GM12872 (cell line): ENCODE measurements around the gene MKRN2.

ENCODE experiments used
- CTCF ChIP-seq: IDR thresholded peaks from 3 replicates; pipeline ENCODE4 v1.5.1; 2011; ENCODE audit warnings: low read depth, mild to moderate bottlenecking, low read length, moderate library complexity; ENCODE audit not compliant: insufficient read depth

The MKRN2 gene

GRCh38 chr3:12590096-12590495, 33.2 kb downstream of the MKRN2 start:
- TF ChIP-seq CTCF, result no peak

GRCh38 chr3:12591456-12591855, 34.6 kb downstream of the MKRN2 start:
- no peak for TF ChIP-seq CTCF

- TF ChIP-seq CTCF, result no peak
Measured at GRCh38 chr3:12591997-12592715, 35.3 kb downstream of the MKRN2 start.

GRCh38 chr3:12593473-12593872, 36.6 kb downstream of the MKRN2 start:
- TF ChIP-seq CTCF, result no peak

- no peak for TF ChIP-seq CTCF
Measured at GRCh38 chr3:12598890-12599289, 42.0 kb downstream of the MKRN2 start.

- TF ChIP-seq CTCF, result 0 out of 3 replicates have a peak, but pooled peaks have one; percentile 8
Measured at GRCh38 chr3:12601072-12601471, 44.2 kb downstream of the MKRN2 start.

GRCh38 chr3:12603969-12604368, 47.1 kb downstream of the MKRN2 start:
- TF ChIP-seq CTCF, result no peak
